Adrenal gland (tissue), 12 donors: ENCODE data around the gene CELF5. TPM values are rescaled to one million over a fixed set of nuclear protein-coding genes. Genes with fewer than 3 reads are reported as not detected.

Experiments
- DNase-seq, 7 donors: peaks; one replicate each; pipeline ENCODE4 v3.0.0-alpha.2; 2019 to 2020
- H3K27ac ChIP-seq, 5 donors: fragments of 200-600 bp; sonication (generic) in 4 of 5; 1 replicate in 3 of 5; 2 replicates in 2 of 5; pipeline versions ENCODE4 v1.5.1 to v1.8.0; 2016 to 2020; ENCODE audit warnings: mild to moderate bottlenecking in 1 of 5
- H3K27me3 ChIP-seq: fragments of 200-600 bp; 2 replicates; pipeline ENCODE4 v1.8.0; 2021
- H3K36me3 ChIP-seq, 2 donors: fragments of 200-600 bp; replicated peaks in 1 of 2; 1 replicate in 1 of 2; 2 replicates in 1 of 2; pipeline versions ENCODE4 v1.5.1 to v1.8.0; 2018 to 2022
- H3K4me1 ChIP-seq, 2 donors: fragments of 200-600 bp; replicated peaks in 1 of 2; 1 replicate in 1 of 2; 2 replicates in 1 of 2; pipeline versions ENCODE4 v1.5.1 to v1.8.0; 2018 to 2021
- H3K4me3 ChIP-seq, 4 donors: fragments of 200-600 bp; sonication (generic) in 3 of 4; one replicate each; pipeline ENCODE4 v1.5.1; 2016 to 2018
- H3K9me3 ChIP-seq, 3 donors: fragments of 200-600 bp; sonication (generic) in 1 of 3; replicated peaks in 1 of 3; 1 replicate in 2 of 3; 2 replicates in 1 of 3; pipeline versions ENCODE4 v1.5.1 to v1.8.0; 2016 to 2021
- CTCF ChIP-seq, 6 experiments: fragments of 450-650 bp in 4 of 6; fragments of 200-600 bp in 2 of 6; sonication (generic) in 1 of 6; IDR thresholded peaks; 1 replicate in 5 of 6; 2 replicates in 1 of 6; pipeline versions ENCODE4 v1.5.1 to v1.8.0; 2016 to 2021; ENCODE audit warnings: antibody characterized with exemption in 6 of 6, mild to moderate bottlenecking in 2 of 6, moderate library complexity in 1 of 6
- POLR2A ChIP-seq, 2 donors: fragments of 450-650 bp; IDR thresholded peaks; one replicate each; pipeline ENCODE4 v1.6.1; 2017; ENCODE audit warnings: antibody characterized with exemption in 2 of 2, mild to moderate bottlenecking in 2 of 2, moderate library complexity in 1 of 2
- WGBS, 4 donors: extraction: QIAGEN DNeasy Blood & Tissue Kit in 2 of 4; methylation state at CpG; one replicate each; pipeline versions ENCODE4 v1.1.5 to v1.1.7; 2013 to 2017; 5-methylcytosine and 5-hydroxymethylcytosine counted together
- intact Hi-C, 2 donors: fragments of 100-400 bp; cut with DNase I; formaldehyde crosslinking; loops; one replicate each; pipeline versions ENCODE4 v1.14.1 to v1.15.0; 2022 to 2023
- polyA plus RNA-seq, 3 donors: library from polyadenylated mRNA; stranded (reverse); fragments of 200-250 nt in 2 of 3; fragments of 350-450 nt in 1 of 3; fragmentation: Illumina TruSeq in 1 of 3; extraction: RNeasy Lipid Tissue Mini Kit (QIAGEN cat#74804) in 1 of 3; gene quantifications; one replicate each; pipeline ENCODE4 v1.2.3, GENCODE V29; 2013 to 2014
- total RNA-seq, 9 donors: library from RNA; depleted of rRNA in 4 of 9; stranded (reverse); fragments of >200 nt in 4 of 9; fragments of 120-200 nt in 1 of 9; fragmentation: NEBNext Ultra II Directional in 1 of 9; extraction: Animal tissue kit (Norgen Biotek cat#: 25700) in 1 of 9; gene quantifications; one replicate each; pipeline versions ENCODE4 v1.1.0 to v1.2.4, GENCODE V29; 2013 to 2023
- donor health status: healthy with polysubstance abuse.
- donor health status: Bipolar disorder and iron deficiency.
- donor health status: DM: yes; HTN: yes; CAD: no.
- donor health status: DM: no; HTN: no; CAD: no.
- donor health status: DM: no; HTN: no; CAD: no.
- donor health status: DM: yes; HTN: yes; CAD: no.

Gene CELF5
- total and polyA plus RNA-seq, 12 donors: 0.08 to 1.6 (median 0.58) TPM; not detected in 4

GRCh38 chr19:3316132-3316648 is 91.7 kb downstream of the CELF5 start:
- no peaks in the 10 kb centered on the region for H3K36me3 ChIP-seq
- H3K4me3 ChIP-seq: no peak overlapping the region
- 79 to 82% (median 80%) methylated on average over 11 of the region's 11 CpGs for WGBS, 4 donors
- no peak overlapping the region for H3K27ac ChIP-seq
- no peak for DNase-seq
- no peaks in the 10 kb centered on the region for H3K4me1 ChIP-seq
- intact Hi-C loops: loop anchor here in 1 of 2 donors (10.0 kb wide), 1 partner anchor 309 kb away; the partner anchor contains the start of gene CACTIN
- peaks cover 28% of the 10 kb centered on the region for H3K27me3 ChIP-seq
- TF ChIP-seq POLR2A (IDR thresholded peaks at IDR 0.05): no peak
- TF ChIP-seq CTCF (IDR thresholded peaks at IDR 0.05): no peak
- H3K9me3 ChIP-seq: no peaks in the 10 kb centered on the region

- H3K27me3 ChIP-seq: peaks cover 26% of the 10 kb centered on the region
- H3K4me1 ChIP-seq: no peaks in the 10 kb centered on the region
- H3K9me3 ChIP-seq: no peaks in the 10 kb centered on the region
- DNase-seq: no peak
- intact Hi-C loops: loop anchor here in 1 of 2 donors (10.0 kb wide), 1 partner anchor 308 kb away; the partner anchor contains the start of gene CACTIN
- 79 to 83% (median 81%) methylated on average over 5 of the region's 5 CpGs for WGBS, 4 donors
- H3K27ac ChIP-seq: no peak overlapping the region
- no peak overlapping the region for H3K4me3 ChIP-seq
- TF ChIP-seq POLR2A (IDR thresholded peaks at IDR 0.05) (no peak), CTCF (IDR thresholded peaks at IDR 0.05) (no peak)
- no peaks in the 10 kb centered on the region for H3K36me3 ChIP-seq
Observed at GRCh38 chr19:3316659-3317207, 92.3 kb downstream of the CELF5 start.

GRCh38 chr19:3319643-3320353 is 95.3 kb downstream of the CELF5 start:
- peaks cover 5% of the 10 kb centered on the region for H3K27me3 ChIP-seq
- WGBS, 4 donors: 49 to 57% (median 53%) methylated on average over 17 to 18 of the region's 18 CpGs
- intact Hi-C loops: loop anchor here (5.0 to 10.0 kb wide), 2 partner anchors 153 to 305 kb away; partner anchors contain the start of gene CACTIN (in 1 of the 2)

More at GRCh38 chr19:3319643-3320353, 95.3 kb downstream of the CELF5 start:
- H3K27ac ChIP-seq: no peak overlapping the region
- H3K4me3 ChIP-seq: no peak overlapping the region
- H3K4me1 ChIP-seq: no peaks in the 10 kb centered on the region
- no peak for DNase-seq
- no peak for TF ChIP-seq CTCF (IDR thresholded peaks at IDR 0.05)
- TF ChIP-seq POLR2A (IDR thresholded peaks at IDR 0.05): no peak
- no peaks in the 10 kb centered on the region for H3K36me3 ChIP-seq
- H3K9me3 ChIP-seq: no peaks in the 10 kb centered on the region
